GM12878 (cell line): ENCODE results near the gene SEC14L1. TPM values are rescaled to one million over a fixed set of nuclear protein-coding genes. Genes with fewer than 3 reads are reported as not detected.

Experiments
- BHLHE40 ChIP-seq, 2 experiments: fragments of 450-650 bp in 1 of 2; IDR thresholded peaks; 2 replicates each; pipeline ENCODE4 v1.6.1; 2011 to 2017; ENCODE audit warnings: low read depth in 2 of 2, borderline replicate concordance in 1 of 2, improper control_type of control experiment in 1 of 2, low read length in 1 of 2, mild to moderate bottlenecking in 1 of 2
- CBX3 ChIP-seq: fragments of 200-600 bp; sonication (generic); IDR thresholded peaks from 2 replicates; pipeline ENCODE4 v1.6.1; 2016; ENCODE audit warnings: low read depth, borderline replicate concordance
- CBX5 ChIP-seq: sonication (generic); IDR thresholded peaks from 2 replicates; pipeline ENCODE4 v1.6.1; 2016; ENCODE audit warnings: low read depth, moderate library complexity, mild to moderate bottlenecking, inconsistent platforms
- CREM ChIP-seq: IDR thresholded peaks from 2 replicates; pipeline ENCODE4 v1.6.1; 2014; ENCODE audit warnings: antibody characterized with exemption, low read depth
- EZH2 ChIP-seq: IDR thresholded peaks from 2 replicates; pipeline ENCODE4 v1.6.1; 2012; ENCODE audit warnings: low read depth, mild to moderate bottlenecking, control low read depth, inconsistent platforms, low read length, borderline replicate concordance; ENCODE audit not compliant: control insufficient read depth
- HDAC6 ChIP-seq: fragments of 200-600 bp; sonication (generic); IDR thresholded peaks from one replicate; pipeline ENCODE4 v1.8.0; 2017; ENCODE audit warnings: antibody characterized with exemption; ENCODE audit not compliant: unreplicated experiment
- MTA2 ChIP-seq: fragments of 450-650 bp; IDR thresholded peaks from 2 replicates; pipeline ENCODE4 v1.6.1; 2016; ENCODE audit warnings: low read depth, mild to moderate bottlenecking, moderate library complexity
- MTA3 ChIP-seq: IDR thresholded peaks from 2 replicates; pipeline ENCODE4 v1.6.1; 2012; ENCODE audit warnings: low read length, inconsistent platforms, borderline replicate concordance
- MYB ChIP-seq: fragments of 150-350 bp; IDR thresholded peaks from 2 replicates; pipeline ENCODE4 v1.6.1; 2014; ENCODE audit warnings: mild to moderate bottlenecking, low read depth, low read length, borderline replicate concordance
- NKRF ChIP-seq: fragments of 450-650 bp; conservative IDR thresholded peaks from 2 replicates; pipeline ENCODE4 v1.6.1; 2017; ENCODE audit warnings: mild to moderate bottlenecking, moderate library complexity
- NR2C1 ChIP-seq: fragments of 450-650 bp; IDR thresholded peaks from 2 replicates; pipeline ENCODE4 v1.6.1; 2017; ENCODE audit warnings: antibody characterized with exemption, mild to moderate bottlenecking, moderate library complexity
- STAT3 ChIP-seq: IDR thresholded peaks from 2 replicates; pipeline ENCODE4 v1.6.1; 2011; ENCODE audit warnings: low read depth, low read length, improper control_type of control experiment
- SUPT20H ChIP-seq: IDR thresholded peaks from 2 replicates; pipeline ENCODE4 v1.6.1; 2011; ENCODE audit warnings: low read depth, mild to moderate bottlenecking, low read length, moderate library complexity, borderline replicate concordance; ENCODE audit not compliant: control insufficient read depth
- TBL1XR1 ChIP-seq: IDR thresholded peaks from 2 replicates; pipeline ENCODE4 v1.6.1; 2012; ENCODE audit warnings: low read depth, low read length, improper control_type of control experiment
- ZNF217 ChIP-seq: fragments of 450-650 bp; IDR thresholded peaks from 2 replicates; pipeline ENCODE4 v1.6.1; 2017; ENCODE audit warnings: antibody characterized with exemption, mild to moderate bottlenecking
- ZZZ3 ChIP-seq: IDR thresholded peaks from 2 replicates; pipeline ENCODE4 v1.6.1; 2011; ENCODE audit warnings: low read depth; ENCODE audit not compliant: control insufficient read depth, insufficient read length
- polyA plus RNA-seq, 11 experiments: library from polyadenylated mRNA; depleted of rRNA in 4 of 11; unstranded in 6 of 11; stranded (reverse) in 5 of 11; fragments of >200 nt; fragmentation: Nextera tagmentation in 4 of 11; fragmentation: Illumina TruSeq in 1 of 11; extraction: Ambion mirVana in 4 of 11; extraction: Trizol in 1 of 11; gene quantifications; 1 replicate in 1 of 11; 2 replicates in 10 of 11; pipeline versions ENCODE4 v1.2.1 to v1.2.3, GENCODE V29; 2011 to 2016; ENCODE audit warnings: inconsistent platforms in 2 of 11, missing spikeins in 2 of 11, low read depth in 1 of 11
- total RNA-seq, 4 experiments: library from RNA; depleted of rRNA in 3 of 4; stranded (reverse); fragments of >200 nt in 3 of 4; fragmentation: Illumina TruSeq in 1 of 4; extraction: Trizol in 1 of 4; gene quantifications; 2 replicates each; pipeline versions ENCODE4 v1.2.1 to v1.2.3, GENCODE V29; 2013 to 2021
- TF ChIP-seq, protein P1 (sequence below): fragments of 150-350 bp; IDR thresholded peaks from 2 replicates; pipeline ENCODE4 v1.6.1; 2016; ENCODE audit warnings: low read depth, low read length
- TF ChIP-seq, protein P2 (sequence below): IDR thresholded peaks from 2 replicates; pipeline ENCODE4 v1.6.1; 2012; ENCODE audit warnings: improper control_type of control experiment, low read depth, low read length; ENCODE audit not compliant: insufficient replicate concordance

Gene SEC14L1
- total and polyA plus RNA-seq, 10 of the 15 experiments (the other 5 are each of a cell fraction or from before 2014, with no cell fraction given) = 6.3 to 66.1 (median 33.5) TPM

- TF ChIP-seq EZH2 (no peak), STAT3 (no peak), HDAC6 (no peak), NKRF (peak; percentile 55; the same call in 1 of the 2 replicates), MTA2 (peak; percentile 81), TBL1XR1 (peak; percentile 66; the same call in 1 of the 2 replicates), CREM (peak; percentile 59; the same call in 1 of the 2 replicates), SUPT20H (no peak), MYB (no peak), MTA3 (no peak), CBX3 (no peak), NR2C1 (no peak), ZZZ3 (no peak), ZNF217 (no peak; the same call in 1 of the 2 replicates), BHLHE40 (IDR thresholded peaks at IDR 0.05; ENCODE audit: borderline replicate concordance in 1 of 2, low read depth in 2 of 2, low read length in 1 of 2) (peak; percentile 91 to 96), CBX5 (no peak)
- TF ChIP-seq, protein P1, sequence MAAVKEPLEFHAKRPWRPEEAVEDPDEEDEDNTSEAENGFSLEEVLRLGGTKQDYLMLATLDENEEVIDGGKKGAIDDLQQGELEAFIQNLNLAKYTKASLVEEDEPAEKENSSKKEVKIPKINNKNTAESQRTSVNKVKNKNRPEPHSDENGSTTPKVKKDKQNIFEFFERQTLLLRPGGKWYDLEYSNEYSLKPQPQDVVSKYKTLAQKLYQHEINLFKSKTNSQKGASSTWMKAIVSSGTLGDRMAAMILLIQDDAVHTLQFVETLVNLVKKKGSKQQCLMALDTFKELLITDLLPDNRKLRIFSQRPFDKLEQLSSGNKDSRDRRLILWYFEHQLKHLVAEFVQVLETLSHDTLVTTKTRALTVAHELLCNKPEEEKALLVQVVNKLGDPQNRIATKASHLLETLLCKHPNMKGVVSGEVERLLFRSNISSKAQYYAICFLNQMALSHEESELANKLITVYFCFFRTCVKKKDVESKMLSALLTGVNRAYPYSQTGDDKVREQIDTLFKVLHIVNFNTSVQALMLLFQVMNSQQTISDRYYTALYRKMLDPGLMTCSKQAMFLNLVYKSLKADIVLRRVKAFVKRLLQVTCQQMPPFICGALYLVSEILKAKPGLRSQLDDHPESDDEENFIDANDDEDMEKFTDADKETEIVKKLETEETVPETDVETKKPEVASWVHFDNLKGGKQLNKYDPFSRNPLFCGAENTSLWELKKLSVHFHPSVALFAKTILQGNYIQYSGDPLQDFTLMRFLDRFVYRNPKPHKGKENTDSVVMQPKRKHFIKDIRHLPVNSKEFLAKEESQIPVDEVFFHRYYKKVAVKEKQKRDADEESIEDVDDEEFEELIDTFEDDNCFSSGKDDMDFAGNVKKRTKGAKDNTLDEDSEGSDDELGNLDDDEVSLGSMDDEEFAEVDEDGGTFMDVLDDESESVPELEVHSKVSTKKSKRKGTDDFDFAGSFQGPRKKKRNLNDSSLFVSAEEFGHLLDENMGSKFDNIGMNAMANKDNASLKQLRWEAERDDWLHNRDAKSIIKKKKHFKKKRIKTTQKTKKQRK = no peak
- TF ChIP-seq, protein P2, sequence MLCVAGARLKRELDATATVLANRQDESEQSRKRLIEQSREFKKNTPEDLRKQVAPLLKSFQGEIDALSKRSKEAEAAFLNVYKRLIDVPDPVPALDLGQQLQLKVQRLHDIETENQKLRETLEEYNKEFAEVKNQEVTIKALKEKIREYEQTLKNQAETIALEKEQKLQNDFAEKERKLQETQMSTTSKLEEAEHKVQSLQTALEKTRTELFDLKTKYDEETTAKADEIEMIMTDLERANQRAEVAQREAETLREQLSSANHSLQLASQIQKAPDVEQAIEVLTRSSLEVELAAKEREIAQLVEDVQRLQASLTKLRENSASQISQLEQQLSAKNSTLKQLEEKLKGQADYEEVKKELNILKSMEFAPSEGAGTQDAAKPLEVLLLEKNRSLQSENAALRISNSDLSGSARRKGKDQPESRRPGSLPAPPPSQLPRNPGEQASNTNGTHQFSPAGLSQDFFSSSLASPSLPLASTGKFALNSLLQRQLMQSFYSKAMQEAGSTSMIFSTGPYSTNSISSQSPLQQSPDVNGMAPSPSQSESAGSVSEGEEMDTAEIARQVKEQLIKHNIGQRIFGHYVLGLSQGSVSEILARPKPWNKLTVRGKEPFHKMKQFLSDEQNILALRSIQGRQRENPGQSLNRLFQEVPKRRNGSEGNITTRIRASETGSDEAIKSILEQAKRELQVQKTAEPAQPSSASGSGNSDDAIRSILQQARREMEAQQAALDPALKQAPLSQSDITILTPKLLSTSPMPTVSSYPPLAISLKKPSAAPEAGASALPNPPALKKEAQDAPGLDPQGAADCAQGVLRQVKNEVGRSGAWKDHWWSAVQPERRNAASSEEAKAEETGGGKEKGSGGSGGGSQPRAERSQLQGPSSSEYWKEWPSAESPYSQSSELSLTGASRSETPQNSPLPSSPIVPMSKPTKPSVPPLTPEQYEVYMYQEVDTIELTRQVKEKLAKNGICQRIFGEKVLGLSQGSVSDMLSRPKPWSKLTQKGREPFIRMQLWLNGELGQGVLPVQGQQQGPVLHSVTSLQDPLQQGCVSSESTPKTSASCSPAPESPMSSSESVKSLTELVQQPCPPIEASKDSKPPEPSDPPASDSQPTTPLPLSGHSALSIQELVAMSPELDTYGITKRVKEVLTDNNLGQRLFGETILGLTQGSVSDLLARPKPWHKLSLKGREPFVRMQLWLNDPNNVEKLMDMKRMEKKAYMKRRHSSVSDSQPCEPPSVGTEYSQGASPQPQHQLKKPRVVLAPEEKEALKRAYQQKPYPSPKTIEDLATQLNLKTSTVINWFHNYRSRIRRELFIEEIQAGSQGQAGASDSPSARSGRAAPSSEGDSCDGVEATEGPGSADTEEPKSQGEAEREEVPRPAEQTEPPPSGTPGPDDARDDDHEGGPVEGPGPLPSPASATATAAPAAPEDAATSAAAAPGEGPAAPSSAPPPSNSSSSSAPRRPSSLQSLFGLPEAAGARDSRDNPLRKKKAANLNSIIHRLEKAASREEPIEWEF = no peak
These were observed 447 bp upstream of the SEC14L1 start (continued) for GRCh38 chr17:77140166-77140877.
